Loucy (cell line): ENCODE results near the gene OR10K2.
A peak's percentile ranks its signal among the peaks of the same experiment; 100 is the strongest.
"Not testable (repeated sequence)": the region's sequence is repeated elsewhere in the genome, so short reads cannot be mapped to it uniquely, and the experiment has no call there.

Source experiments
- H2AFZ ChIP-seq: fragments of 200-600 bp; sonication (generic); 2 replicates; pipeline ENCODE4 v1.6.0; 2016; ENCODE audit warnings: antibody characterized with exemption, mild to moderate bottlenecking, low read length, moderate library complexity
- H3F3A ChIP-seq: fragments of 200-600 bp; 2 replicates; pipeline ENCODE4 v1.6.0; 2016; ENCODE audit warnings: antibody characterized with exemption, low read depth, mild to moderate bottlenecking
- H3K27me3 ChIP-seq: fragments of 200-600 bp; sonication (generic); 2 replicates; pipeline ENCODE4 v1.6.1; 2014; ENCODE audit warnings: low read length, mild to moderate bottlenecking; ENCODE audit not compliant: insufficient read depth, poor library complexity, severe bottlenecking
- H3K36me3 ChIP-seq: fragments of 200-600 bp; sonication (generic); 2 replicates; pipeline ENCODE4 v1.6.1; 2016; ENCODE audit warnings: low read length; ENCODE audit not compliant: insufficient read depth
- H3K4me1 ChIP-seq: fragments of 200-600 bp; sonication (generic); 2 replicates; pipeline ENCODE4 v1.5.1; 2014; ENCODE audit warnings: low read length, mild to moderate bottlenecking; ENCODE audit not compliant: insufficient read depth, poor library complexity, severe bottlenecking
- H3K4me2 ChIP-seq: fragments of 200-600 bp; sonication (generic); 2 replicates; pipeline ENCODE4 v1.6.0; 2014; ENCODE audit warnings: antibody characterized with exemption, low read length, low read depth, mild to moderate bottlenecking; ENCODE audit not compliant: poor library complexity, severe bottlenecking
- H3K4me3 ChIP-seq: fragments of 200-600 bp; sonication (generic); 2 replicates; pipeline ENCODE4 v1.5.1; 2014; ENCODE audit warnings: low read length, mild to moderate bottlenecking, mixed read lengths; ENCODE audit not compliant: poor library complexity, severe bottlenecking
- H3K79me2 ChIP-seq: fragments of 200-600 bp; sonication (generic); 2 replicates; pipeline ENCODE4 v1.6.1; 2014; ENCODE audit warnings: low read length; ENCODE audit not compliant: insufficient read depth
- H3K9ac ChIP-seq: fragments of 200-600 bp; sonication (generic); 2 replicates; pipeline ENCODE4 v1.6.0; 2014; ENCODE audit warnings: mild to moderate bottlenecking, low read depth, low read length, moderate library complexity; ENCODE audit not compliant: poor library complexity, severe bottlenecking
- H3K9me2 ChIP-seq: fragments of 200-600 bp; sonication (generic); replicated peaks from 2 replicates; pipeline ENCODE4 v1.6.1; 2016; ENCODE audit warnings: low read depth, low read length, mixed read lengths
- H3K9me3 ChIP-seq: fragments of 200-600 bp; sonication (generic); 2 replicates; pipeline ENCODE4 v1.6.1; 2014; ENCODE audit warnings: mild to moderate bottlenecking, antibody characterized with exemption, low read length, low read depth; ENCODE audit not compliant: insufficient read depth
- H4K20me1 ChIP-seq: fragments of 200-600 bp; sonication (generic); 2 replicates; pipeline ENCODE4 v1.6.0; 2014; ENCODE audit warnings: antibody characterized with exemption, low read length, mild to moderate bottlenecking; ENCODE audit not compliant: insufficient read depth, poor library complexity, severe bottlenecking
- EZH2phosphoT487 ChIP-seq: fragments of 200-600 bp; IDR thresholded peaks from 2 replicates; pipeline ENCODE4 v1.6.1; 2018; ENCODE audit warnings: antibody characterized with exemption, mild to moderate bottlenecking, moderate library complexity, borderline replicate concordance
- TF ChIP-seq, protein P1 (sequence below): fragments of 200-600 bp; sonication (generic); conservative IDR thresholded peaks from 2 replicates; pipeline ENCODE4 v1.5.1; 2014; ENCODE audit warnings: mild to moderate bottlenecking, antibody characterized with exemption, low read length

The OR10K2 gene

DNA sequence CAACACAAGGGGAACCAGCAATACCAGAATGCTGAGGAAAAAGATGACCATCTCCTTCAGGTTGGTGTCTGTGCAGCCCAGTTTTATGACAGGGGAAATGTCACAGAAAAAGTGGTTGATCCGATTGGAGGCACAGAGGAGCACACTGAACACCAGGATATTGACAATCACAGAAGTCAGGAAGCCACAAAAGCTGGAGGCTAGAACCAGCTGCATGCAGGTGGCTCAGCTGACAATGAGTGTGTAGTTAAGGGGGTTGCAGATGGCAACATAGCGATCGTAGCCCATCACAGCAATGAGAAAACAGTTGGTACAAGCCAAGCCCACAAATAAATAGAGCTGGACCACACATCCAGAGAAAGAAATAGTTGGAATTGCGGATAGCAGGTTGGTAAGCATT is 19.3 kb upstream of the OR10K2 start:
- Histone ChIP-seq H3K4me2 (no peak overlapping the region), H3K9ac (no peak overlapping the region), H3K27me3 (no peaks in the 10 kb centered on the region), H3K36me3 (no peaks in the 10 kb centered on the region), H4K20me1 (no peaks in the 10 kb centered on the region), H3K9me3 (no peaks in the 10 kb centered on the region), H3K4me3 (no peak overlapping the region), H3K4me1 (no peaks in the 10 kb centered on the region), H3K9me2 (no peaks in the 10 kb centered on the region), H2AFZ (no peak overlapping the region), H3K79me2 (no peaks in the 10 kb centered on the region), H3F3A (no peaks in the 10 kb centered on the region)
- no peak for TF ChIP-seq EZH2phosphoT487
- TF ChIP-seq, protein P1, sequence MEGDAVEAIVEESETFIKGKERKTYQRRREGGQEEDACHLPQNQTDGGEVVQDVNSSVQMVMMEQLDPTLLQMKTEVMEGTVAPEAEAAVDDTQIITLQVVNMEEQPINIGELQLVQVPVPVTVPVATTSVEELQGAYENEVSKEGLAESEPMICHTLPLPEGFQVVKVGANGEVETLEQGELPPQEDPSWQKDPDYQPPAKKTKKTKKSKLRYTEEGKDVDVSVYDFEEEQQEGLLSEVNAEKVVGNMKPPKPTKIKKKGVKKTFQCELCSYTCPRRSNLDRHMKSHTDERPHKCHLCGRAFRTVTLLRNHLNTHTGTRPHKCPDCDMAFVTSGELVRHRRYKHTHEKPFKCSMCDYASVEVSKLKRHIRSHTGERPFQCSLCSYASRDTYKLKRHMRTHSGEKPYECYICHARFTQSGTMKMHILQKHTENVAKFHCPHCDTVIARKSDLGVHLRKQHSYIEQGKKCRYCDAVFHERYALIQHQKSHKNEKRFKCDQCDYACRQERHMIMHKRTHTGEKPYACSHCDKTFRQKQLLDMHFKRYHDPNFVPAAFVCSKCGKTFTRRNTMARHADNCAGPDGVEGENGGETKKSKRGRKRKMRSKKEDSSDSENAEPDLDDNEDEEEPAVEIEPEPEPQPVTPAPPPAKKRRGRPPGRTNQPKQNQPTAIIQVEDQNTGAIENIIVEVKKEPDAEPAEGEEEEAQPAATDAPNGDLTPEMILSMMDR = no peak

DNA sequence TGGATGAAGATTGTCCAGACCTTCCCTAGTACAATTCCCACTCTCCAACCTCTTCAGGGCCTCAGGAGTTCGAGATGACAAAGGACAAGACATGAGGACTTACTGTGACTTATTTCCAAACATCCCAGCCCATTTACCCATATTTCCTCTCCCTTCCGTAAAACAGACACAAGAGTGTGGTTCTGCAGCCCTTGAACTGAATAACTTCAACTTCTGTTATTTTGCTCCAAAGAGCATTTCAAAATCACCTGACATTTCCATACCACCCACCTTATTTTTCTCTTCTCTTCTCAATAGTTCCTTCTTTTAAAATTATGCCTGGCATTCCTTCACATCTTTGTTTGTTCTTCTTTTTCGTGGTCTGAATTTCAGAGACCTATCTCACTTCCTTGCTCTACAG is 8.7 kb upstream of the OR10K2 start:
- no peaks in the 10 kb centered on the region for H3K4me1 ChIP-seq
- H3K27me3 ChIP-seq = no peaks in the 10 kb centered on the region
- no peak overlapping the region for H3K4me2 ChIP-seq
- H4K20me1 ChIP-seq = no peaks in the 10 kb centered on the region
- TF ChIP-seq, protein P1 = no peak
- no peak for TF ChIP-seq EZH2phosphoT487
- no peak overlapping the region for H3K9ac ChIP-seq
- H3K4me3 ChIP-seq = no peak overlapping the region
- H2AFZ ChIP-seq = no peak overlapping the region
- H3K9me3 ChIP-seq = no peaks in the 10 kb centered on the region
- H3K9me2 ChIP-seq = no peaks in the 10 kb centered on the region
- H3K79me2 ChIP-seq = no peaks in the 10 kb centered on the region
- no peaks in the 10 kb centered on the region for H3F3A ChIP-seq
- H3K36me3 ChIP-seq = no peaks in the 10 kb centered on the region

DNA sequence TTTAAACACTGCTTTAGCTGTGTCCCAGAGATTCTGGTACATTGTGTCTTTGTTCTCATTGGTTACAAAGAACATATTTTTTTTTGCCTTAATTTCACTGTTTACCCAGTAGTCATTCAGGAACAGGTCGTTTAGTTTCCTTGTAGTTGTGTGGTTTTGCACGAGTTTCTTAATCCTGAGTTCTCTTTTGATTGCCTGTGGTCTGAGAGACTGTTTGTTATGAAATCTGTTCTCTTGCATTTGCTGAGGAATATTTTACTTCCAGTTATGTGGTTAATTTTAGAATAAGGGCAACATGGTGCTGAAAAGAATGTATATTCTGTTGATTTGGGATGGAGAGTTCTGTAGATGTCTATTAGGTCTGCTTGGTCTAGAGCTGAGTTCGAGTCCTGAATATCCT is 4.1 kb upstream of the OR10K2 start:
- not testable (repeated sequence) for H3K9me3 ChIP-seq

DNA sequence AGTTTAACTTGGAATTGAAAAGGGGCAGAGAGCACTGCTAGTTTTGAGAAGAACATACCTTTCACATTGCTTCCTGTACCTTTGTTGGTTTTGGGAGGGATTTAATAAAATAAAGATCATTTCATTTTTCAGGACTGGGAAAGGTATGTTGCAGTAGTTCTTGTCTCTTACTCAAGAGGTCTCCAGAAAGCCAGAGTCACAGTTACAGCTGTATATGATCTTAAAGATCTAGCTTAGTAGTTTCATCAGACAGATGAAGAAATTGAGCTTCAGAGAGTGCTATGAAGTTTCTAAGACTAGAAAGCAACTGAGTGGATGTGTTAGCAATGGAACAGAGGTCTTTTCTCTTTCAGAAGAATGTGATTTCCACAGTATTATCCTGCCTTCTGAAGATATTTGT is 1.0 kb downstream of the OR10K2 start:
- TF ChIP-seq, protein P1 = no peak
- TF ChIP-seq EZH2phosphoT487 = no peak
- peak overlapping the region; percentile 66; the same call in 1 of the 2 replicates for H2AFZ ChIP-seq
- H3F3A ChIP-seq = no peaks in the 10 kb centered on the region
- no peak overlapping the region for H3K4me3 ChIP-seq
- no peak overlapping the region for H3K4me2 ChIP-seq
- H3K79me2 ChIP-seq = no peaks in the 10 kb centered on the region
- H3K27me3 ChIP-seq = no peaks in the 10 kb centered on the region
- no peaks in the 10 kb centered on the region for H3K4me1 ChIP-seq
- H3K9me2 ChIP-seq = no peaks in the 10 kb centered on the region
- H3K36me3 ChIP-seq = no peaks in the 10 kb centered on the region
- H4K20me1 ChIP-seq = no peaks in the 10 kb centered on the region
- no peak overlapping the region for H3K9ac ChIP-seq
- no peaks in the 10 kb centered on the region for H3K9me3 ChIP-seq

More for the DNA sequence above, 4.1 kb upstream of the OR10K2 start:
- not testable (repeated sequence) for H3K4me1 ChIP-seq, H2AFZ ChIP-seq, H3F3A ChIP-seq, H4K20me1 ChIP-seq, H3K36me3 ChIP-seq, H3K9me2 ChIP-seq, H3K27me3 ChIP-seq, H3K4me2 ChIP-seq, H3K9ac ChIP-seq, H3K79me2 ChIP-seq, H3K4me3 ChIP-seq
